Vagina (tissue), 2 donors: Measurements from ENCODE around the gene PRSS57.

Experiments used
- POLR2A ChIP-seq, 2 donors: fragments of 450-650 bp; IDR thresholded peaks; one replicate each; pipeline ENCODE4 v1.6.1; 2017; ENCODE audit warnings: antibody characterized with exemption in 2 of 2, mild to moderate bottlenecking in 2 of 2, moderate library complexity in 2 of 2
- POLR2AphosphoS5 ChIP-seq, 2 donors: sonication (generic); formaldehyde crosslinking; IDR thresholded peaks; one replicate each; pipeline ENCODE4 v1.9.0; 2017; ENCODE audit warnings: antibody characterized with exemption in 2 of 2, mild to moderate bottlenecking in 2 of 2, low read depth in 1 of 2; ENCODE audit not compliant: insufficient read depth in 1 of 2
- TF ChIP-seq, protein P1 (sequence below), 3 experiments: fragments of 450-650 bp in 2 of 3; fragments of 200-600 bp in 1 of 3; sonication (generic) in 1 of 3; IDR thresholded peaks; one replicate each; pipeline ENCODE4 v1.5.1; 2017 to 2019; ENCODE audit warnings: antibody characterized with exemption in 3 of 3, mild to moderate bottlenecking in 2 of 3, moderate library complexity in 2 of 3

DNA sequence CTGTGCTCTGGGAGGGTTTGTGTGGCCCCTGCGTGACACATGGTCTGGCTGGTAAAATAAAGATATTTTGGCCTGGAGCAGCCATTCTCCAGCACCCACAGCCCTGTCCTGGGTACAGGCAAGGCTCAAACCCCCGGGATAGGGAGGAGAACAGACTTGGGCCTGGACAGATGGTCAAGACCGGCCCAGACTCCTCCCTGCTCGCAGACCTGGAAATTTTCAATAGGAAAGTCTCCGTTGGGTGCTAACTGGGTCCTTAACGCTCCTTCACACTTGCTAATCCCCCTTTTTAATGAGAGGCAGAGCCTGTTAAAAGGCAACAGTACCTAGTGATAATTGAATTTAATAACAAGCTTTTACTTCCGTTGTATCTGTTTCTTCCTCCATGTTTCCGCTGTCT, 16.0 kb upstream of the PRSS57 start:
- TF ChIP-seq POLR2A (IDR thresholded peaks at IDR 0.05) (no peak), POLR2AphosphoS5 (IDR thresholded peaks at IDR 0.05; ENCODE audit: insufficient read depth in 1 of 2, low read depth in 1 of 2) (no peak)
- TF ChIP-seq, protein P1, sequence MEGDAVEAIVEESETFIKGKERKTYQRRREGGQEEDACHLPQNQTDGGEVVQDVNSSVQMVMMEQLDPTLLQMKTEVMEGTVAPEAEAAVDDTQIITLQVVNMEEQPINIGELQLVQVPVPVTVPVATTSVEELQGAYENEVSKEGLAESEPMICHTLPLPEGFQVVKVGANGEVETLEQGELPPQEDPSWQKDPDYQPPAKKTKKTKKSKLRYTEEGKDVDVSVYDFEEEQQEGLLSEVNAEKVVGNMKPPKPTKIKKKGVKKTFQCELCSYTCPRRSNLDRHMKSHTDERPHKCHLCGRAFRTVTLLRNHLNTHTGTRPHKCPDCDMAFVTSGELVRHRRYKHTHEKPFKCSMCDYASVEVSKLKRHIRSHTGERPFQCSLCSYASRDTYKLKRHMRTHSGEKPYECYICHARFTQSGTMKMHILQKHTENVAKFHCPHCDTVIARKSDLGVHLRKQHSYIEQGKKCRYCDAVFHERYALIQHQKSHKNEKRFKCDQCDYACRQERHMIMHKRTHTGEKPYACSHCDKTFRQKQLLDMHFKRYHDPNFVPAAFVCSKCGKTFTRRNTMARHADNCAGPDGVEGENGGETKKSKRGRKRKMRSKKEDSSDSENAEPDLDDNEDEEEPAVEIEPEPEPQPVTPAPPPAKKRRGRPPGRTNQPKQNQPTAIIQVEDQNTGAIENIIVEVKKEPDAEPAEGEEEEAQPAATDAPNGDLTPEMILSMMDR (IDR thresholded peaks at IDR 0.05): no peak
